HG02642 (cell line): ENCODE measurements around the gene POU2F3.

Source experiments
- ATAC-seq: cut with Tn5 transposase; IDR thresholded peaks from one replicate; pipeline ENCODE4 v1.9.1; 2021; ENCODE audit warnings: mild to moderate bottlenecking; ENCODE audit not compliant: unreplicated experiment, poor library complexity

Gene POU2F3

GRCh38 chr11:120306519-120307242, 66.7 kb downstream of the POU2F3 start:
- no peak for ATAC-seq

- ATAC-seq, result no peak
Measured at GRCh38 chr11:120307476-120307875, 67.5 kb downstream of the POU2F3 start.

DNA sequence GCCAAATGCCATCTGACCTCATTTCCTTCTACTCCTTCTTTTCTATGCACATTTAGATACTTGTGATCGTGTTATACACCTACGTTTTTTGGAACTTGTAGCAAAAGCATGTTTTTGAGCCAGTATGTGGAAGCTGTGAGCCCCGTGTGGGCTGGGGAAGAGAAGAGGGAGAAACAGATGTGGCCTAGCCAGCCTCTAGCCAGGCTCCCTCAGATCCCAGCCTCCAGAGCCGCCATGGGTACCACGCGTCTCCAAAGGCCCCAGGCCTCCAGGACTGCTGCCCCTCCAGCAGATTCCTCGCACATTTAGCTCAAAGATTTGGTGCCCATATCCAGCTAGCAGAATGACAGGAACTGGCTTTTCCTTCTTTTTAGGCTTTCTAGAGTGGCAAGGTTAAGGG, 68.1 kb downstream of the POU2F3 start:
- ATAC-seq, result no peak

DNA sequence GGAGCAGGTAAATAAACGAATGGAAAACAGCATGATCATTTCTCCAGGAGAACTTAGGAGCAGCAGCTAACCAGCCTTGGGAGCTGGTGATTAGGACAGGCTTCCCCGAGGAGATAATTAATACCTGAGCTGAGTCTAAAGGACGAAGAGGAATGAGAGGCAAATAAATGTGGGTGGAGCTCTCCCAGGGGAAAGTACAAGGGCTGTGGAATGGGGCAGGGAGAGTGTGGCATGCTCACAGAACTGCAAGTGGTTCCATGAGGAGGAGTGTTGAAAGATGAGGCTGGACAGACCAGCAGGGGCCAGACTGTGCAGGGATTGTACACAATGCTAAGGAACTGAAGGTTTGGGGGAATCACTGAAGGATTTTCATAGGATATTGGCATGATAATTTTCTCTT, 70.9 kb downstream of the POU2F3 start:
- no peak for ATAC-seq

- no peak for ATAC-seq
Measured at GRCh38 chr11:120314861-120315260, 74.9 kb downstream of the POU2F3 start.

GRCh38 chr11:120316880-120317688, 77.1 kb downstream of the POU2F3 start:
- no peak for ATAC-seq

- ATAC-seq, result no peak
Measured at GRCh38 chr11:120317689-120318480, 77.9 kb downstream of the POU2F3 start.

DNA sequence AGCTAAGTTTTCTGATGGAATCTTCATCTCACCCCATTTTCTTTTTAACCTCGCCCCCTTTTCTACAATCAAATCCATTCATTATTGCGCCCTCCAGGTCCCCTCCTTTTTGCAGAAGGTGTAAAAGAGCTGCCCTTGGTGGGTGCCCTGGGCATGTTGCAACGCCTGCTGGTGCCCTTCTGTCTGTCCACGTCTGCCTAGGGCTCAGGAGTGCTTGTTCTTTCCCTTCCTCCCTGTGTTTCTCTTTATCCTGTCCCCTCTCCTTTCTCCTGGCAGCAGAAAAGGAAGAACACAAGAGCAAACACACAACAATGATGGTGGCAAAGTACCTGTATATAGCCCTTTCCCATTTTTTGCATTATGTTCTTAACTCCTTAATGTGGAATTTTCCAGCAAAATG, 79.0 kb downstream of the POU2F3 start:
- no peak for ATAC-seq

DNA sequence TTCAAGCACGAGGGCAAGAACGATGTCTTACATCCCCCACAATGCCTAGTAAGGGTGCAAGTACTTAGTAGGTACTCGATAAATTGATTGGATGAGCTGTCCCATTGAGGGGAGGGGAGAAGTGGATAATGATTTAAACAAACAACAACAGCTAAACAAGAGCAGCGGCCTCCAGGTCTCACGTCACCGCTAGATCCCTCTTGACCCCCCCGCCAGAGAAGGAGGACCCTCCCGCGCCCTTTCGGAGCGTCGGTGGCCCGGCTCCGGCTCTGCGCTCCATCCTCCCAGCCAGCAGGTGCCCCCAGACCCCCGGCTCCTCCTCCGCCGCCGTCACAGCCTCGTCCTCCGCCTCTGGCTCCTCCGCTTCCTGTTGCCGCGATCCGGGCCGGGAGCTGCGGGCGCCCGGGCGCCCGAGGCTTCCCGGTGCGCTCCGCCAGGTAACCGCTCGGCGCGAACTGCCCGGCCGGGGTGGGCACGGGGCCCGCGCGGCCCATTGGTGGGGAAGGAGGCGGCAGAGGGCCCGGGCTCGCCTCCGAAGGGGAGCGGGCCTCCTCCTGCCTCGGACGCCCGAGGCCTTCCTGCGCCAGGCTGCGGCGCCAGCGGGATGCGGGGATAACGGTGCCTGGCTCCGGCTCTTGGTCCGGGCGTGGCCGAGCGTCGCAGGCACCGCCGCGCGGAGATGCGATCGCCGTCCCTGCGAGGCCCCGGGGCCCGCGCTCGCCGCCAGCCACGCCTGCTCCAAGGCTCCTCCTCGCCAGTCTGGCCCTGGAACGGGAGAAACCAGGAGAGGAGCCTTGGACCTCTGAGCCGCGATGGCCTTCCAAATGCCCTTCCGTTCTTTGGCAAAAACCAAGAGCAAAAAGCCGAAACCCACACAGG, 85.2 kb downstream of the POU2F3 start, which contains the start of gene TLCD5:
Gene TLCD5, plus strand, starts transcription at position 368 of the 879 bp plus-strand sequence. CDS start 2,143 bp downstream, outside the sequence.
- ATAC-seq, result peak; percentile 50

GRCh38 chr11:120326228-120326627, 86.3 kb downstream of the POU2F3 start:
- no peak for ATAC-seq

- ATAC-seq, result no peak
Measured at GRCh38 chr11:120326845-120327281, 86.9 kb downstream of the POU2F3 start.

GRCh38 chr11:120327311-120327710, 87.4 kb downstream of the POU2F3 start:
- ATAC-seq, result no peak

- no peak for ATAC-seq
Measured at GRCh38 chr11:120329556-120329955, 89.6 kb downstream of the POU2F3 start.

- ATAC-seq, result no peak
Measured at GRCh38 chr11:120330045-120330444, 90.1 kb downstream of the POU2F3 start.

GRCh38 chr11:120331301-120331996, 91.5 kb downstream of the POU2F3 start:
- ATAC-seq, result no peak

GRCh38 chr11:120332822-120333716, 93.1 kb downstream of the POU2F3 start:
- ATAC-seq, result no peak

GRCh38 chr11:120333801-120334200, 93.9 kb downstream of the POU2F3 start:
- no peak for ATAC-seq

DNA sequence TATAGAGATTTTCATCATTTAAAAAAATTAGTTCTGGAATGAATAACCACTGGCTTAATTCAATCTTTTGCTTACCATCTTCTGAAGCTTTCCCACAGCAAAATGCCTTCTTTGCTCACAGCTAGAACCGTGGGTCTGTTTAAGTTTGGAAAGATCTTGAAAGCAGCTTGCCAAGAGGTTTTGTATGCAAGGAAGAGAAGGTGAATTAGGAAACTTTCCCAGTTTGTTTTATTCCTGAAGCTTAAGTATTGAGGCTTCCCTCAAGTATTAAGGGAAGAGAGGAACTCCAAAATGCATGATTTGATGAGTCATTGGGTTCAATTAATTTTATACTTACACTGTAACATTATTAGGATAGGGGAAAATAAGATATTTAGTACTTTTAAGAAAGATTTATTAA, 94.4 kb downstream of the POU2F3 start:
- no peak for ATAC-seq
